Trophoblast cell (in vitro differentiated cells and primary cell): Measurements from ENCODE around the gene IL36A.

Experiments
- DNase-seq, 2 donors: peaks; one replicate each; pipeline ENCODE4 v3.0.0-alpha.2; 2016
- H2AFZ ChIP-seq: 2 replicates; pipeline ENCODE4 v1.6.1; 2013; ENCODE audit warnings: low read length, moderate library complexity, mild to moderate bottlenecking; ENCODE audit not compliant: insufficient read depth, poor library complexity
- H2AK5ac ChIP-seq: 2 replicates; pipeline ENCODE4 v1.6.1; 2013; ENCODE audit warnings: mild to moderate bottlenecking, low read length
- H2BK120ac ChIP-seq: 2 replicates; pipeline ENCODE4 v1.6.1; 2013; ENCODE audit warnings: low read length, mild to moderate bottlenecking, moderate library complexity; ENCODE audit not compliant: insufficient read depth, poor library complexity
- H2BK12ac ChIP-seq: 2 replicates; pipeline ENCODE4 v1.6.1; 2013; ENCODE audit warnings: mild to moderate bottlenecking, low read length, moderate library complexity
- H2BK5ac ChIP-seq: 2 replicates; pipeline ENCODE4 v1.6.1; 2013; ENCODE audit warnings: low read length, low read depth, moderate library complexity, mild to moderate bottlenecking; ENCODE audit not compliant: poor library complexity
- H3K14ac ChIP-seq: 2 replicates; pipeline ENCODE4 v1.6.1; 2013; ENCODE audit warnings: mild to moderate bottlenecking, low read length
- H3K18ac ChIP-seq: 2 replicates; pipeline ENCODE4 v1.6.1; 2013; ENCODE audit warnings: mild to moderate bottlenecking, low read length
- H3K23ac ChIP-seq: 2 replicates; pipeline ENCODE4 v1.6.1; 2013; ENCODE audit warnings: low read length
- H3K27ac ChIP-seq: 2 replicates; pipeline ENCODE4 v1.5.1; 2013; ENCODE audit warnings: low read depth, mild to moderate bottlenecking, inconsistent platforms, low read length, moderate library complexity
- H3K27me3 ChIP-seq: 2 replicates; pipeline ENCODE4 v1.6.1; 2013; ENCODE audit warnings: inconsistent platforms, mild to moderate bottlenecking, low read length, moderate library complexity; ENCODE audit not compliant: insufficient read depth
- H3K36me3 ChIP-seq, 2 experiments: 1 replicate in 1 of 2; 2 replicates in 1 of 2; pipeline ENCODE4 v1.6.1; 2013; ENCODE audit warnings: low read length in 2 of 2, mild to moderate bottlenecking in 2 of 2, moderate library complexity in 1 of 2; ENCODE audit not compliant: insufficient read depth in 2 of 2, control insufficient read depth in 1 of 2
- H3K4ac ChIP-seq: 2 replicates; pipeline ENCODE4 v1.6.1; 2013; ENCODE audit warnings: low read depth, mild to moderate bottlenecking, low read length, moderate library complexity
- H3K4me1 ChIP-seq, 2 experiments: 1 replicate in 1 of 2; 2 replicates in 1 of 2; pipeline ENCODE4 v1.6.1; 2013; ENCODE audit warnings: low read length in 2 of 2, mild to moderate bottlenecking in 2 of 2, moderate library complexity in 1 of 2; ENCODE audit not compliant: insufficient read depth in 2 of 2, control insufficient read depth in 1 of 2
- H3K4me2 ChIP-seq: 2 replicates; pipeline ENCODE4 v1.6.1; 2013; ENCODE audit warnings: inconsistent platforms, mild to moderate bottlenecking, low read length, moderate library complexity
- H3K4me3 ChIP-seq: 2 replicates; pipeline ENCODE4 v1.5.1; 2013; ENCODE audit warnings: mild to moderate bottlenecking, low read depth, low read length, inconsistent platforms
- H3K79me1 ChIP-seq: one replicate; pipeline ENCODE4 v1.6.1; 2013; ENCODE audit warnings: low read length
- H3K79me2 ChIP-seq: 2 replicates; pipeline ENCODE4 v1.6.1; 2013; ENCODE audit warnings: low read length, mild to moderate bottlenecking; ENCODE audit not compliant: control insufficient read depth, insufficient read depth, poor library complexity
- H3K9ac ChIP-seq: 2 replicates; pipeline ENCODE4 v1.6.1; 2013; ENCODE audit warnings: mild to moderate bottlenecking, low read length
- H3K9me3 ChIP-seq: 2 replicates; pipeline ENCODE4 v1.6.1; 2013; ENCODE audit warnings: low read depth, mild to moderate bottlenecking, control low read depth, inconsistent platforms, low read length; ENCODE audit not compliant: insufficient read depth
- H4K12ac ChIP-seq: 2 replicates; pipeline ENCODE4 v1.6.1; 2013; ENCODE audit warnings: low read depth, mild to moderate bottlenecking, low read length, moderate library complexity
- H4K8ac ChIP-seq: 2 replicates; pipeline ENCODE4 v1.6.1; 2013; ENCODE audit warnings: low read depth, mild to moderate bottlenecking, low read length, moderate library complexity
- H4K91ac ChIP-seq: one replicate; pipeline ENCODE4 v1.6.1; 2013; ENCODE audit warnings: low read depth, mild to moderate bottlenecking, low read length, moderate library complexity
- WGBS: extraction: QIAGEN DNeasy Blood & Tissue Kit; methylation state at CpG from one replicate; pipeline ENCODE4 v1.1.7; 2013; ENCODE audit warnings: missing lambda C conversion rate; ENCODE audit not compliant: insufficient read length, insufficient coverage; ENCODE audit errors: extremely low coverage; 5-methylcytosine and 5-hydroxymethylcytosine counted together

IL36A gene

GRCh38 chr2:113050921-113051895, 45.9 kb downstream of the IL36A start:
- Histone ChIP-seq H3K4me2 (no peak overlapping the region), H3K9ac (no peak overlapping the region)

GRCh38 chr2:113052396-113052917, 47.2 kb downstream of the IL36A start, which contains the start of gene IL36B:
IL36B (minus strand) TSS chr2:113052867.
- Histone ChIP-seq H3K79me2 (no peaks in the 10 kb centered on the region), H3K4me3 (no peak within 1 kb of the TSS), H3K4me2 (no peak within 1 kb of the TSS), H4K12ac (no peak within 1 kb of the TSS), H3K18ac (no peak within 1 kb of the TSS), H3K4me1 (no peaks in the 10 kb centered on the region), H3K9ac (no peak within 1 kb of the TSS), H3K36me3 (no peaks in the 10 kb centered on the region), H2AK5ac (no peak within 1 kb of the TSS), H2BK12ac (no peak within 1 kb of the TSS), H4K91ac (no peak within 1 kb of the TSS), H4K8ac (no peak within 1 kb of the TSS), H3K79me1 (no peaks in the 10 kb centered on the region), H3K27ac (no peak within 1 kb of the TSS), H3K27me3 (no peaks in the 10 kb centered on the region), H2BK120ac (no peak within 1 kb of the TSS), H3K23ac (no peak within 1 kb of the TSS), H3K14ac (no peak within 1 kb of the TSS), H2BK5ac (no peak within 1 kb of the TSS), H3K9me3 (peaks cover 22% of the 10 kb centered on the region), H3K4ac (no peak within 1 kb of the TSS), H2AFZ (no peak within 1 kb of the TSS)
- no peak for DNase-seq
- WGBS = no CpG with 5 or more reads among the region's 6 CpGs

More at GRCh38 chr2:113050921-113051895, 45.9 kb downstream of the IL36A start:
- no peak overlapping the region for H4K8ac ChIP-seq
- H3K14ac ChIP-seq = no peak overlapping the region
- no peak overlapping the region for H2BK120ac ChIP-seq
- no peak overlapping the region for H3K18ac ChIP-seq
- H2BK5ac ChIP-seq = no peak overlapping the region
- no peak overlapping the region for H3K4ac ChIP-seq
- no peak overlapping the region for H2AFZ ChIP-seq
- no peaks in the 10 kb centered on the region for H3K79me1 ChIP-seq
- no CpG with 5 or more reads among the region's 38 CpGs for WGBS
- peaks cover 22% of the 10 kb centered on the region for H3K9me3 ChIP-seq
- H3K4me1 ChIP-seq = no peaks in the 10 kb centered on the region
- no peak overlapping the region for H4K12ac ChIP-seq
- H3K27ac ChIP-seq = no peak overlapping the region
- no peaks in the 10 kb centered on the region for H3K79me2 ChIP-seq
- no peak for DNase-seq
- no peak overlapping the region for H3K4me3 ChIP-seq
- no peak overlapping the region for H3K23ac ChIP-seq
- no peak overlapping the region for H2BK12ac ChIP-seq
- H2AK5ac ChIP-seq = no peak overlapping the region
- no peak overlapping the region for H4K91ac ChIP-seq
- no peaks in the 10 kb centered on the region for H3K36me3 ChIP-seq
- no peaks in the 10 kb centered on the region for H3K27me3 ChIP-seq

- no peaks in the 10 kb centered on the region for H3K79me2 ChIP-seq
- H2AK5ac ChIP-seq = no peak overlapping the region
- no peak overlapping the region for H3K18ac ChIP-seq
- no peak overlapping the region for H4K8ac ChIP-seq
- no peak overlapping the region for H2BK120ac ChIP-seq
- DNase-seq = no peak
- no peak overlapping the region for H3K23ac ChIP-seq
- no peak overlapping the region for H3K27ac ChIP-seq
- no peak overlapping the region for H2BK12ac ChIP-seq
- no peak overlapping the region for H3K4me3 ChIP-seq
- no peak overlapping the region for H3K4ac ChIP-seq
- H4K12ac ChIP-seq = no peak overlapping the region
- WGBS = no CpG with 5 or more reads among the region's 3 CpGs
- H3K27me3 ChIP-seq = no peaks in the 10 kb centered on the region
- peaks cover under 1 to 2% of the 10 kb centered on the region in 2 experiments for H3K4me1 ChIP-seq
- no peaks in the 10 kb centered on the region for H3K36me3 ChIP-seq
- H4K91ac ChIP-seq = no peak overlapping the region
- no peak overlapping the region for H3K9ac ChIP-seq
- H2AFZ ChIP-seq = no peak overlapping the region
- peaks cover 22% of the 10 kb centered on the region for H3K9me3 ChIP-seq
- H3K14ac ChIP-seq = no peak overlapping the region
- H2BK5ac ChIP-seq = no peak overlapping the region
- H3K79me1 ChIP-seq = peaks cover 2% of the 10 kb centered on the region
- H3K4me2 ChIP-seq = no peak overlapping the region
Observed at GRCh38 chr2:113053666-113054065, 48.4 kb downstream of the IL36A start.

- H3K4me2 ChIP-seq = no peak overlapping the region
- H3K27ac ChIP-seq = no peak overlapping the region
- H2BK5ac ChIP-seq = no peak overlapping the region
- no peak overlapping the region for H4K12ac ChIP-seq
- peaks cover 22% of the 10 kb centered on the region for H3K9me3 ChIP-seq
- no peak overlapping the region for H2BK12ac ChIP-seq
- no peaks in the 10 kb centered on the region for H3K79me2 ChIP-seq
- H2AK5ac ChIP-seq = no peak overlapping the region
- peaks cover 6% of the 10 kb centered on the region for H3K79me1 ChIP-seq
- H3K14ac ChIP-seq = no peak overlapping the region
- no peak overlapping the region for H3K4ac ChIP-seq
- H3K9ac ChIP-seq = no peak overlapping the region
- no peak overlapping the region for H2BK120ac ChIP-seq
- no peak overlapping the region for H3K4me3 ChIP-seq
- no peak overlapping the region for H2AFZ ChIP-seq
- no peak overlapping the region for H4K91ac ChIP-seq
- H3K18ac ChIP-seq = no peak overlapping the region
- peaks cover 4 to 6% of the 10 kb centered on the region in 2 experiments for H3K4me1 ChIP-seq
- H3K23ac ChIP-seq = no peak overlapping the region
- H3K36me3 ChIP-seq = no peaks in the 10 kb centered on the region
- no peak for DNase-seq
- H4K8ac ChIP-seq = no peak overlapping the region
- no peaks in the 10 kb centered on the region for H3K27me3 ChIP-seq
Observed at GRCh38 chr2:113054066-113054465, 48.8 kb downstream of the IL36A start.
